Erythroblast (primary cell): Measurements from ENCODE around the gene TMEM196.

Experiments used
- GATA1 ChIP-seq: IDR thresholded peaks from 2 replicates; pipeline ENCODE4 v1.6.1; 2011; ENCODE audit warnings: low read depth, mild to moderate bottlenecking, control low read depth, low read length, moderate library complexity
- POLR2A ChIP-seq: IDR thresholded peaks from 2 replicates; pipeline ENCODE4 v1.6.1; 2011; ENCODE audit warnings: mild to moderate bottlenecking, low read length

- TF ChIP-seq POLR2A (no peak), GATA1 (no peak)
Observed at GRCh38 chr7:19744075-19744474, 29.3 kb downstream of the TMEM196 start.
